Stimulated activated naive CD4-positive, alpha-beta T cell (primary cell): Measurements from ENCODE around the gene GDF10.
A peak's percentile ranks its signal among the peaks of the same experiment; 100 is the strongest.

Experiments
- DNase-seq, 6 experiments: peaks; one replicate each; lab custom pipeline; 2025; lab: John Stamatoyannopoulos, UW

Gene GDF10

GRCh38 chr10:47334466-47335295 lies 34.7 kb downstream of the GDF10 start:
- no peak for DNase-seq

- no peak for DNase-seq
These were observed 35.9 kb downstream of the GDF10 start for GRCh38 chr10:47335906-47336305.

DNA sequence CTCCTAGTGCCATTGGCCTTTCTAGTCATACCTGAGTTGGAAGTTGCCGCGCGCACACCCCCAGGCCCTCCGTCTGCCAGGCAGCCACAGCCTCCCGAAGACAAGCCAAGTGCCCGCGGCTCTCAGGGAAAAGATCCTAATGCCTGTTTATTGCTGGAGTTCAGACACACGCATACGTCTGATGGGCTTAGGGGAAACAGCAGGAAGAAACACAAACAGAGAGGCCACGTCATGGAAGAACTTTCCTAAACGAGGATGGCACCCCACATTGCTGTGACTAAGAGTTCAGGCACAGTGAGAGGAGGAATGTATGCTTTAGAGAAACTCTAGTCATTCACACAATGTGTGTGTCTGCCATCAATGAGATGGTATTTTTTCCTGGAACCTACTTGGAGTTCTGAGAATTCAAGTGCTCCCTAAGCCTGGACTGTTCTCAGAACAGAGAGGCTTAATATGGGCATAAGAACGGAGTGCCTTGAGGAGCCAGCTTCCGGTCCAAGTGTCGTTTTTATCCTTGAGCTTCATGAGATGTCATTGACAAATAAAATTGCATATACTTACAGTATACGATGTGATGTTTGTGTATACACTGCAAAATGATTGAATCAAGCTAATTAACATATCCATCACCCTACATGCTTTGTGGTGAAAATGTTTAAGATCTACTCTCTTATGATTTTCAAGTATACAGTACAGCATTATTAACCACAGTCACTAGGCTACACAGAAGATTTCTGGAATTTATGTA lies 36.6 kb downstream of the GDF10 start:
- DNase-seq, result no peak

DNA sequence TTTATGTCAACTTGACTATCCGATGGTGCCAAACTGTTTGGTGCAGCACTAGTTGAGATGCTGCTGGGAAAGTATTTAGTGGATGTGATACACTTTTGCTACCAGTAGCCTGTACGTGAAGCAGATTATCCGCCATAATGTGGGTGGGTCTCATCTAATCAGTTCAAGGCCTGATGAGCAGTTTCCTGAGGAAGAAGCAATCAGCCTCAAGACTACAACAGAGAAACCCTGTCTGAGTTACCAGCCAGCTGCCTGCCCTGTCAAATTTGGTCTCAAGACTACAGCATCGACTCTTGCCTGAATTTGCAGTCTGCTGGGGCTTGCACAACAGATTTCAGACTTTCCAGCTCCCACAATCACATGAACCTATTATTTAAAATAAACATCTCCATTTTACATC lies 37.3 kb downstream of the GDF10 start:
- DNase-seq, result no peak

DNA sequence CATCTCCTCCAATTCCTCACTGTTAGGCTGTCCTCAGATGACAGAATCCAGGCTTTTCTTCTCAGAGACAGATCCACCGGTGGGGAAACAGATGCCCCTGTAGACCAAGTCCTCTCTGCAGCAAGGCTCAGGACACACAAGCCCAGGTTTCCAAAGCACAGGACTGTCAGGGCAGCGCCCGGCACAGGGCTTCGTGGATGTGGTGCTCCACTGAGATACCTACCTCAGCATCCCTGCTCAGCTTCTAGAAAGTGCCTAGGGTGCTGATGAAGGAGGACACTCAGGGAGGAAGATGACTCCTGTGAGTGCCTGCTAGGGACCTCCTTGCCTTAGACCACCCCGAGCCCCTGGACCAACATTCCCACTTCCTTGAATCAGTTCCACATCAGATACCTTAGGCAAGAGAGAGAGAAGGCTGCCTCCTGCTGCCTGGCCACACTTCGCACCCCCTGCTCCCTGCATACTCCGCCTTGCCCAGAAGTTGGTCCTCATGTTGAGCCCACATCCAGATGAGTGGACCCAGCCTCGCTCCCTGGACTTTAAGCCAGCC lies 39.3 kb downstream of the GDF10 start:
- no peak for DNase-seq

DNA sequence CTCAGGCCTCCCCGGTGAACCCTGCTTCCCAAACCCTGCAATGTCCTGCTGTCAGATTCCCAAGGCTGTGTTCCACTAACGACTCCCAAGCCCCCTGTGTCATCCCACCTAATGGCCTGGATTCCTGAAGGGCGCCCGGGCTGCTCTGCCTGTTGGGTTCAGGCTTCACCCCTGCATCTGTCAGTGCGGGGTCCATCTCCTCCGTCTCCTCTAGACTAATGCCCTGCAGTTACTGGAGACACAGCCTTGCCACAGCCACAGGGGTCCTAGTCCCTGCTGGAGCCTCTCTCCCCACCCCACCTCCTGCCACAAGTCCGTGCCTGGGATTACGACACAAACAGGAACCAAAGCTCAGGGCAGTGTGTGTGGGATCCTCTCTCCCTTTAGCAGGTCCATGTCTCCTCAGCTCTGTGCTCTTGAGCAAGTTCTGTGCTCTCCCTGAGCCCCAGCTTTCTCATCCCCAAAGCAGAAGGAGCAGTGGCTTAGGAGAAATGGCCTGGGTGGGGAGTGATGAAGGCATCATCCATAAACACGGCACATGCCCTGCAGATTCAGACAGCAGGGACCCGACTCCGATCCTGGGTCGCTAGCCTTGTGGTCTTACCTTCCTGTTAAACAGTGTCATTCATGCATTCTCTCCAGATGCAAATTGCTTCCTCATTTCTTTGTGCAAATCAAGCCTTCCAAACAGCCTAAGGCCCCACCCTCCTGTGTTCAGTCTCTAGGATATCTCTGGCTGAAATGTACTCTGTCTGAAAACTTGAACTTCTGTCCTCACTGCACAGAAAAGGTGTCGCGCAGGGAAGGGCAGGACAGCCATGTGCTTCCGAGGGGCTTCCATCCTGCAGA lies 40.0 kb downstream of the GDF10 start:
- no peak for DNase-seq

DNA sequence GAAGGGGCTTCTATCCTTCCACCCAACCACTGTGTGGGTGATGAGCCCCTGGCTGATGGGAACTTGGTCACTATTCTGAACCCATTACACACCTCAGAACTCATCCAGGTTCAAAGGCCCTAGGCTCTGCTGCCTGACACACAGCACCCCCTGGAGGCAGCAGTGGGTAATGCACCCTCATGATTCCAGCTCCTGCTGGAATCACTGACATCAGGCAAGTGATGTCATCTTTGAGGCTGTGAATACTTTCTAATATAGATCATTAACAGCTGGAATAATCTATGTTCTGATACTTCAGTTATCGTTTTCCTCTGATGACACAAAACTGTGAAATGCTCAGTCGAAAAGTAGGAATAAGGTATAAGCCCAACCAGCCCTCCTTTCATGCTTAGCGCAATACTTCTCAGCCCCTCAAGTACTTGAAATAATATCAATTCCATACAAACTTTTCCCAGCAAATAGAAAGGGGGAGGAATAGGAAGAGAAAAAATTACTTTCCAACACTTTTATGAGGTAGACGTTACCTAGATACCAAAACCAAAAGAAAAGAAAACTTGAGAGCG lies 40.7 kb downstream of the GDF10 start:
- DNase-seq, result peak; percentile 31 to 82 (median 58)

- DNase-seq, result no peak
These were observed 45.2 kb downstream of the GDF10 start for GRCh38 chr10:47344996-47345870.

DNA sequence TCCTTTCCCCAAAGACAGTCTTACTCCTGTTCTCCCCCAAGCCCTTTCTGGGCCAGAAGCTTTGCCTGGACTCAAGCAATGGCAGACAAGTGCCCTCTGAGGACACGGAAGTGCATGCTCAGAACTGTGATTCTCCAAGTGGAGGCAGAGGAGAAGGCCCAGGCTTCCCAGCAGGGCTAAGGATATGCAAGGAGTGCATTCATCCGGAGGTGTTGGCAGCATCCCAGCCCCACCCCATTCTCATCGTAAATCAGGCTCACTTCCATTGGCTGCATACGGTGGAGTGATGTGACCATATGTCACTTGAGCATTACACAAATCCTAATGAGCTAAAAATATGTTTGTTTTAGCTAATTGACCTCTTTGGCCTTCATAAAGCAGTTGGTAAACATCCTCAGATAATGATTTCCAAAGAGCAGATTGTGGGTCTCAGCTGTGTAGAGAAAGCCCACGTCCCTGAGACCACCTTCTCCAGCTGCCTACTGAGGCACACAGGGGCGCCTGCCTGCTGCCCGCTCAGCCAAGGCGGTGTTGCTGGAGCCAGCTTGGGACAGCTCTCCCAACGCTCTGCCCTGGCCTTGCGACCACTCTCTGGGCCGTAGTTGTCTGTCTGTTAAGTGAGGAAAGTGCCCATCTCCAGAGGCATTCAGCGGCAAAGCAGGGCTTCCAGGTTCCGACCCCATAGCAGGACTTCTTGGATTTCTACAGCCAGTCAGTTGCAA lies 46.7 kb downstream of the GDF10 start:
- DNase-seq, result no peak

GRCh38 chr10:47347303-47347675 lies 47.3 kb downstream of the GDF10 start:
- no peak for DNase-seq

GRCh38 chr10:47348138-47348651 lies 48.2 kb downstream of the GDF10 start, which contains the start of gene RBP3:
RBP3 (plus strand) TSS chr10:47348363; CDS start chr10:47348485, 122 bp downstream.
- no peak for DNase-seq

DNA sequence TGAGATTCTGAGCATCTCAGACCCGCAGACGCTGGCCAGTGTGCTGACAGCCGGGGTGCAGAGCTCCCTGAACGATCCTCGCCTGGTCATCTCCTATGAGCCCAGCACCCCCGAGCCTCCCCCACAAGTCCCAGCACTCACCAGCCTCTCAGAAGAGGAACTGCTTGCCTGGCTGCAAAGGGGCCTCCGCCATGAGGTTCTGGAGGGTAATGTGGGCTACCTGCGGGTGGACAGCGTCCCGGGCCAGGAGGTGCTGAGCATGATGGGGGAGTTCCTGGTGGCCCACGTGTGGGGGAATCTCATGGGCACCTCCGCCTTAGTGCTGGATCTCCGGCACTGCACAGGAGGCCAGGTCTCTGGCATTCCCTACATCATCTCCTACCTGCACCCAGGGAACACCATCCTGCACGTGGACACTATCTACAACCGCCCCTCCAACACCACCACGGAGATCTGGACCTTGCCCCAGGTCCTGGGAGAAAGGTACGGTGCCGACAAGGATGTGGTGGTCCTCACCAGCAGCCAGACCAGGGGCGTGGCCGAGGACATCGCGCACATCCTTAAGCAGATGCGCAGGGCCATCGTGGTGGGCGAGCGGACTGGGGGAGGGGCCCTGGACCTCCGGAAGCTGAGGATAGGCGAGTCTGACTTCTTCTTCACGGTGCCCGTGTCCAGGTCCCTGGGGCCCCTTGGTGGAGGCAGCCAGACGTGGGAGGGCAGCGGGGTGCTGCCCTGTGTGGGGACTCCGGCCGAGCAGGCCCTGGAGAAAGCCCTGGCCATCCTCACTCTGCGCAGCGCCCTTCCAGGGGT lies 48.9 kb downstream of the GDF10 start:
- DNase-seq, result no peak

- no peak for DNase-seq
These were observed 49.5 kb downstream of the GDF10 start for GRCh38 chr10:47349516-47349915.

DNA sequence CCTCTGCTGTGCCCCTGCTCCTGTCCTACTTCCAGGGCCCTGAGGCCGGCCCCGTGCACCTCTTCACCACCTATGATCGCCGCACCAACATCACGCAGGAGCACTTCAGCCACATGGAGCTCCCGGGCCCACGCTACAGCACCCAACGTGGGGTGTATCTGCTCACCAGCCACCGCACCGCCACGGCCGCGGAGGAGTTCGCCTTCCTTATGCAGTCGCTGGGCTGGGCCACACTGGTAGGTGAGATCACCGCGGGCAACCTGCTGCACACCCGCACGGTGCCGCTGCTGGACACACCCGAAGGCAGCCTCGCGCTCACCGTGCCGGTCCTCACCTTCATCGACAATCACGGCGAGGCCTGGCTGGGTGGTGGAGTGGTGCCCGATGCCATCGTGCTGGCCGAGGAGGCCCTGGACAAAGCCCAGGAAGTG lies 50.0 kb downstream of the GDF10 start:
- no peak for DNase-seq

GRCh38 chr10:47350671-47351640 lies 51.0 kb downstream of the GDF10 start:
- no peak for DNase-seq

- no peak for DNase-seq
These were observed 52.2 kb downstream of the GDF10 start for GRCh38 chr10:47351899-47352815.

- no peak for DNase-seq
These were observed 53.4 kb downstream of the GDF10 start for GRCh38 chr10:47353351-47353750.
